Measurements from ENCODE around the gene JAK3. TPM values are rescaled to one million over a fixed set of nuclear protein-coding genes. Genes with fewer than 3 reads are reported as not detected.

JAK3 gene
- total and polyA plus RNA-seq, 2 of the 8 experiments (the other 6 are each of a cell fraction or from before 2014, with no cell fraction given) = 4.0 to 4.7 TPM

GRCh38 chr19:17837972-17838371 is 9.8 kb downstream of the JAK3 start:
- H4K20me1 ChIP-seq (replicated peaks in 1 of 2; ENCODE audit: control insufficient read depth in 1 of 2, insufficient read depth in 2 of 2, low read length in 2 of 2) = peaks cover 0 to 5% of the 10 kb centered on the region in 2 experiments
- H4K91ac ChIP-seq (replicated peaks; ENCODE audit: insufficient read length, low read length) = no peak overlapping the region
- DNase-seq (ENCODE audit: low read depth in 1 of 2, low spot score in 2 of 2) (no peak), FAIRE-seq (no peak)
- no peaks in the 10 kb centered on the region for H3K9me3 ChIP-seq (ENCODE audit: insufficient read depth in 2 of 2, low read depth in 1 of 2, low read length in 1 of 2)
- H2BK120ac ChIP-seq (replicated peaks; ENCODE audit: low read depth, low read length) = no peak overlapping the region
- no peak overlapping the region for H3K4me3 ChIP-seq (ENCODE audit: extremely low read depth in 1 of 4, insufficient read depth in 2 of 4, low read depth in 3 of 4, low read length in 4 of 4)
- WGBS, 2 experiments (ENCODE audit: extremely low coverage in 1 of 2, insufficient coverage in 1 of 2, insufficient read length in 1 of 2, insufficient replicate concordance in 2 of 2, low coverage in 1 of 2, low lambda C conversion rate in 2 of 2, missing lambda C conversion rate in 1 of 2) = 83% methylated on average over 7 of the region's 7 CpGs; no CpG with 5 or more reads in 1 of the 2 experiments
- H3K23me2 ChIP-seq (ENCODE audit: low read depth, low read length) = peaks cover 12% of the 10 kb centered on the region
- H4K5ac ChIP-seq (ENCODE audit: insufficient read length, low read depth, low read length) = no peak overlapping the region
- H2AFZ ChIP-seq (ENCODE audit: low read length) = no peak overlapping the region
- peaks cover 0 to 9% (median 2%) of the 10 kb centered on the region in 4 experiments; a peak in 3 of 7 replicates for H3K27me3 ChIP-seq (replicated peaks in 1 of 4; ENCODE audit: control insufficient read depth in 3 of 4, extremely low read depth in 1 of 4, insufficient read depth in 3 of 4, low read length in 3 of 4)
- no peak overlapping the region for H2BK12ac ChIP-seq (ENCODE audit: low read depth, low read length)
- no peak overlapping the region for H3K56ac ChIP-seq (replicated peaks; ENCODE audit: insufficient read length, low read depth, low read length)
- H3K9ac ChIP-seq (replicated peaks in 1 of 4; ENCODE audit: extremely low read depth in 1 of 4, low read depth in 3 of 4, low read length in 3 of 4) = no peak overlapping the region
- no peak overlapping the region for H3K23ac ChIP-seq (ENCODE audit: insufficient read length)
- no peak overlapping the region for H4K8ac ChIP-seq (ENCODE audit: extremely low read depth, insufficient read depth, low read length)
- no peak overlapping the region for H2AK5ac ChIP-seq (ENCODE audit: low read depth, low read length)
- no peak overlapping the region for H3K14ac ChIP-seq (ENCODE audit: insufficient read length)
- no peak overlapping the region for H3K18ac ChIP-seq (ENCODE audit: extremely low read depth, low read length)
- H3K79me2 ChIP-seq (ENCODE audit: control insufficient read depth in 1 of 2, insufficient read depth in 2 of 2, low read length in 2 of 2) = no peaks in the 10 kb centered on the region
- H3K4me2 ChIP-seq (ENCODE audit: insufficient read depth in 1 of 2, low read depth in 2 of 2, low read length in 2 of 2) = no peak overlapping the region
- H2BK5ac ChIP-seq (ENCODE audit: low read depth, low read length) = no peak overlapping the region
- no peaks in the 10 kb centered on the region for H3K79me1 ChIP-seq (ENCODE audit: low read depth, low read length)
- H3K4ac ChIP-seq (replicated peaks; ENCODE audit: insufficient read length, low read depth, low read length) = no peak overlapping the region
- ChIA-PET CTCF (ENCODE audit: partially characterized antibody) (interaction anchor here (1.2 to 2.0 kb wide), 2 partner anchors 16 to 342 kb away, joined by 4 to 7 read pairs; no protein-coding TSS in a partner anchor), POLR2A (ENCODE audit: partially characterized antibody) (interaction anchor here (12.5 kb wide), 1 partner anchor 25 kb away, joined by 133 read pairs; the partner anchor contains the start of gene RPL18A)
- no peaks in the 10 kb centered on the region for H3K36me3 ChIP-seq (ENCODE audit: control insufficient read depth in 2 of 4, insufficient read depth in 4 of 4, low read length in 3 of 4)
- H3K27ac ChIP-seq (ENCODE audit: low read depth, low read length) = no peak overlapping the region
- H2BK20ac ChIP-seq (ENCODE audit: low read length) = no peak overlapping the region
- H2BK15ac ChIP-seq (ENCODE audit: low read length) = no peak overlapping the region
- peaks cover 0 to 15% (median 7%) of the 10 kb centered on the region in 4 experiments; a peak in 5 of 7 replicates for H3K4me1 ChIP-seq (replicated peaks in 1 of 4; ENCODE audit: control insufficient read depth in 3 of 4, insufficient read depth in 4 of 4, low read length in 3 of 4)
- TF ChIP-seq SP4 (IDR thresholded peaks at IDR 0.05; ENCODE audit: low read length) = no peak
- TF ChIP-seq GTF2F1 (IDR thresholded peaks at IDR 0.05; ENCODE audit: borderline replicate concordance, low read depth, low read length) = no peak
- no peak for TF ChIP-seq NRF1 (IDR thresholded peaks at IDR 0.05; ENCODE audit: low read depth, low read length)
- no peak for TF ChIP-seq NANOG (IDR thresholded peaks at IDR 0.05; ENCODE audit: insufficient read depth, low read depth, low read length, poor library complexity, severe bottlenecking)
- no peak for TF ChIP-seq SRF (IDR thresholded peaks at IDR 0.05; ENCODE audit: low read depth, low read length)
- TF ChIP-seq BRCA1 (IDR thresholded peaks at IDR 0.05; ENCODE audit: low read depth, low read length) = no peak
- no peak for TF ChIP-seq EZH2 (IDR thresholded peaks at IDR 0.05; ENCODE audit: low read depth, low read length, severe bottlenecking)
- no peak for TF ChIP-seq CHD2 (IDR thresholded peaks at IDR 0.05; ENCODE audit: low read length)
- TF ChIP-seq CTCF (IDR thresholded peaks at IDR 0.05; ENCODE audit: control extremely low read depth in 1 of 3, insufficient read depth in 1 of 3, low read depth in 1 of 3, low read length in 3 of 3) = no peak
- TF ChIP-seq CEBPB (IDR thresholded peaks at IDR 0.05; ENCODE audit: low read depth, low read length) = no peak
- TF ChIP-seq CBX5 (IDR thresholded peaks at IDR 0.05; ENCODE audit: low read depth, low read length) = no peak
- no peak for TF ChIP-seq SIN3A (conservative IDR thresholded peaks at IDR 0.05 in 1 of 2, IDR thresholded peaks at IDR 0.05 in 1 of 2; ENCODE audit: low read depth in 1 of 2, low read length in 2 of 2)

All from H1 (cell line).